Measurements from ENCODE around the gene RHBDF2.
"Not testable (repeated sequence)": the region's sequence is repeated elsewhere in the genome, so short reads cannot be mapped to it uniquely, and the experiment has no call there.

The RHBDF2 gene

GRCh38 chr17:76538281-76538931 lies 37.2 kb upstream of the RHBDF2 start:
- DNase-seq (ENCODE audit: low read depth in 2 of 3, low spot score in 2 of 3), result no peak

- no peak for DNase-seq (ENCODE audit: low read depth in 2 of 3, low spot score in 2 of 3)
These were observed 36.5 kb upstream of the RHBDF2 start, which contains the start of gene CYGB for GRCh38 chr17:76537578-76538280. Gene CYGB (minus strand): TSS chr17:76537709. CDS start chr17:76537542, 167 bp downstream.

DNA sequence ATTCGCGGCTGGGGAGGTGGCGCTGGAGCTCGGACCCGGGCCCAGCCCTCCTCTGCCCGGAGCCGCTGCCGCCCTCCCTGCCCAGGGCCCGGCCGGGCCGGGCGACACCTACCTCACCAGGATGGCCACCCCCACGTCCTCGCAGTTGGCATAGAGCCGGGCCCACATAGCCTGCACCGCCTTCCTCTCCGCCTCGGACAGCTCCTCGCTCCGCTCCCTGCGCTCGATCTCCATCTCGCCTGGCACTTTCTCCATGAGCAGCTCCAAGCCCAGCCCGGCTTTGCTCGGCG lies 36.0 kb upstream of the RHBDF2 start:
- no peak for DNase-seq (ENCODE audit: low read depth in 2 of 3, low spot score in 2 of 3)

GRCh38 chr17:76536511-76537287 lies 35.5 kb upstream of the RHBDF2 start:
- DNase-seq (ENCODE audit: low read depth in 2 of 3, low spot score in 2 of 3), result no peak

GRCh38 chr17:76535788-76536510 lies 34.7 kb upstream of the RHBDF2 start:
- DNase-seq (ENCODE audit: low read depth in 2 of 3, low spot score in 2 of 3), result no peak

GRCh38 chr17:76534831-76535732 lies 33.9 kb upstream of the RHBDF2 start:
- no peak for DNase-seq (ENCODE audit: low read depth in 2 of 3, low spot score in 2 of 3)

GRCh38 chr17:76533640-76534359 lies 32.6 kb upstream of the RHBDF2 start:
- not testable (repeated sequence) for DNase-seq (ENCODE audit: low read depth in 2 of 3, low spot score in 2 of 3)

- DNase-seq (ENCODE audit: low read depth in 2 of 3, low spot score in 2 of 3), result no peak
These were observed 30.9 kb upstream of the RHBDF2 start for GRCh38 chr17:76532072-76532651.

- DNase-seq (ENCODE audit: low read depth in 2 of 3, low spot score in 2 of 3), result no peak
These were observed 30.3 kb upstream of the RHBDF2 start for GRCh38 chr17:76531486-76532038.

DNA sequence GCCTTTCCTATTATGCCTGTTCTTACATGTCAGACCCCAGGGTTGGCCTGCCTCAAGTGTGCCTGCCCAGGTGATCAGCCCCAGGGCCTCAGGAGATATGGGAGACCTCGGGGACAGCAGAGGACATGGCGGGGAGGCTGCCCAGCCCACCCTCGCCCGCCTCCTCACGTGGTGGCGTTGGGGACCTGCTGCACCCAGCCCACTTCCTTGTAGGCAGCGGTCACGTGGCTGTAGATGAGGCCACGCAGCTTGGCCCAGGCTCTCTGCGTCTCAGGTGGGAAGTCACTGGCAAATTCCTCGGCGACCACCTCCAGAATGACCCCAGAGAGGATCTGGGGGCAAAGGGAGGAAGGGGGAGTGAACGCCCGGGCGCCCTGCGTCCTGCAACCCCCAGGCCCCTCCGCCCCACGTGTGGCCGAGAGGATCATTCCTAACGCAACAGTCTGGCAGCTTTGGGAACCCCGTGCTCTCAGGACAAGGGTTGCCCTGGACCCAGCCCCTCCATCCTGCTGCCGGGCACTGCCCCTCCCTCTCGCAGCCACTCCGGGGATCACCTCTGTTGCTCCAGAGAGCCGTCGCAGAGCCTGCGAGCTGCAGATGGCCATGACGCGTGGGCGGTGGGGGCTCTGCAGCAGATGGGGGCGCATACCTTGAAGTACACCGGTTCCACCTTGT lies 29.7 kb upstream of the RHBDF2 start:
- DNase-seq (ENCODE audit: low read depth in 2 of 3, low spot score in 2 of 3), result no peak

DNA sequence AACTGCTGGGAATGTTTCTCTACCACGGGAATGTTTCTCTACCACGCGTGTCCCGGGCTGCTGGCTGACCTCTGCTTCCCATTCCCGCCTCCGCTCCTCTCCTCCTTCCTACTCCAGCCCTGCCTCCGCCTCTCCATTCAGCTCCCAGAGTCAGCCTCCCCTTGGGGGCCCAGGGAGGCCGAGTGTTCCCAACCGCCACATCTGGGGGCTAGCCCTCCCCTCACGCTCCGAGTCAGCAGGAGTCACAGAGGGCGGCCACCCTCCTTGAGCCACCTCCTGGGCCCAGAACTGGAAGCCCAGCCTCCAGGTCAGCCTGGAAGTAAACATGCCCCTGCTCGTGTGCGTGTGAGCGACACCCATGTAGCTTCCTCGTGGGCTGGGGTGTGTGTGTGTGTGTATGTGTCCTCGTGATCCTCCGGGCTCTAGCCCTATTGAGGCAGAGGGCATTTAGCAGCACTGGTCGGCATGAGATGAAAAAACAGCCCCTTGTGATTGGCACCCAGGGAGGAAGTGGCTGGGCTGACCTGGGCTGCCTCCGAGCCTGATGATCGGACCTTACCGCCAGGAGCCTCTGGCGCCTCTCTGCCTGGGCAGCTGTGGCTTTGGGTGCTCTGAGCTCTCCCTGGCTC lies 29.0 kb upstream of the RHBDF2 start:
- no peak for DNase-seq (ENCODE audit: low read depth in 2 of 3, low spot score in 2 of 3)

DNA sequence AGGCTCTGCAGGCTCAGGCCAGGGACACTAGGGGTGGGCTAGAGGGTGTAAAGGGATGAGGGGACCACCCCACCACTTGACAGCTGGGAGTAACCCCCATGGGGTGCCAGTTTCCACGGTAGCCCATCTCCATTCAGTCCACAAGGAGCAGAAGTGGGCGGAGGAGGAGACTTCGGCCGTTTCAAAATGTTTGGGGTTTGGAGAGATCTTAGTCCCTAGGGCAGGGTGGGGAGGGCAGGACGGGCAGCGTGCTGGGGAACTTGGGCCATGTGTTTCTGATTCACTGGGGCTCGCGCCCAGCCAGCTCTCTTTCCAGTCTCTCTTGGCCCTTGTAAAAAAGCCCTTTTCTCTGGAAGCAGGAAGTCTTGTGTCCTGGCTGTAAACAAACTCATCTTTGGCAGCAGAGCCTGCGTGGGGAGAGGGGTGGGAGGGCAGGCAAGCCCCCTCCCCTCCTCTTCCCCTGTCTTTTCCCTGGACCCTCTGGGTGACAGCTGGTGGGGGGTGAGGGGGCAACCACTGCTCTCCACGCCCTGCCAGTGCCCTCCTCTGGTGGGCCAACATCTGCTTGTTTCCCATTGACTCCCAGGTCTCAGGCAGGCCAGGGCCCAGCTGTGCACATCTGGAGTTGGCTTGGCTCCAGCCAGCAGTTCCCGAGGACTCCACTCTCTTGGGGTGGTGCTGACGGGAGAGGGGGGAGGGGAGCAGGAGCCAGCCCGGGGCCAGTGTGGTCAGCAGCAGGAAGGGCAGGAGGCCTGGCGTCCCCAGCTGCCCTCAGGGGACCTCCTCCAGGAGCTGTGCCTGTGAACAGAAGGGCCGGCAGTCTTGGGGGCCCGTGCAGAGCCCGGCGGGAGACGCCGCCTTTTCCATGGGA lies 28.2 kb upstream of the RHBDF2 start:
- DNase-seq (ENCODE audit: low read depth in 2 of 3, low spot score in 2 of 3), result no peak

DNA sequence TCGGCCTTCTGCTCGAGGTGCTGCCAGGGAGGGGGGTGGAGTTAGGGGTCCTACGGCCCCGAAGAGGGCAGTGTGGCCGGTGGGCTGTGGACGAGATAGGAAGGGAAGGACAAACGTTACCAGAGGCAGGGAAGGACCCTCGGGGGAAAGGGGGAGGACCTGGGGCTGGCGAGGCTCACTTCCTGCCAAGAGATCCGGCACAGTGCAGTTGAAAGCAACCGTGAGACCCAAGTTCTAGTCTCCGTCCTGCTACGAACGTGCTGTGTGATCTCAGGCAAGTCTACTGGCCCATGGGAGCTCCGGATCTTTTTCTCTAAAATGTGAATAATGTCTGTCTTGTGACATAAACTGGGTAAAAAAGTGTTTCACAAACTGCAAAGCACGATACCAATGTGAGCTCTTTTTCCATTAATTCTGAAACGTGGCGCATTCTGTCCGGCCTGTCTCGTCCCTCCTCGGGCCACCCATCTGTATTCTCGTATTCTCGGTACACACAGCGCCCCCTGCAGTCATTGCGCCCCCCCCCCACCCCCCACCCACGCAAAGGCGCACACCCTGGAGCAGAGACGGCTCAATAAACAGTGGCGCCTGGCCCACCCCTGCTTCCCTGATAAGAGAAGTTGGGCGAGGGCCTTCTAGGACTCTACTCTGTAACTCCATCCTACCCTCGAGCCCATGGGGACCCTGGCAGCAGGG lies 27.5 kb upstream of the RHBDF2 start:
- DNase-seq (ENCODE audit: low read depth in 2 of 3, low spot score in 2 of 3), result no peak

DNA sequence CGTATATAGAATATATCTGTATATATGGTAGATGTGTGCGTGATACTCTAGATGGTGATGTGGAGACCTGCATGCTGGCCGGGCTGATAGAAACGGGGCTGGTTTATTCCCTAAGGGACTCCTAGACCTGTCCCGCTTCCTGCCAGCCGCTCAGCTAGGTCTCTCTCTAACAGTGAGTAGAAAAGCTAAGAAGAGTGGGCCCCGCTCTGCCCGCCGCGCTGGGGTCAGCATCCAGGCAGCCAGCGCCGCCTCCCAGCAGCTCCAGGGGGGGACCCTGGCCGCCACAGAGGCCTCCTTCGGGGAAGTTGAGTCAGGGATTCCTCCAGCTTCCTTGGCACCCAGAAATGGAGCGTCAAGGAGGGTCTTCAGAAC lies 26.9 kb upstream of the RHBDF2 start:
- DNase-seq (ENCODE audit: low read depth in 2 of 3, low spot score in 2 of 3), result no peak

GRCh38 chr17:76527430-76528111 lies 26.3 kb upstream of the RHBDF2 start:
- DNase-seq (ENCODE audit: low read depth in 2 of 3, low spot score in 2 of 3), result no peak

- not testable (repeated sequence) for DNase-seq (ENCODE audit: low read depth in 2 of 3, low spot score in 2 of 3)
These were observed 25.8 kb upstream of the RHBDF2 start for GRCh38 chr17:76527016-76527415.
